Daoy (cell line): ENCODE results near the gene SLC19A1. TPM values are rescaled to one million over a fixed set of nuclear protein-coding genes. Genes with fewer than 3 reads are reported as not detected.

Source experiments
- DNase-seq: peaks from one replicate; pipeline ENCODE4 v3.0.0-alpha.2; 2015; ENCODE audit warnings: low read depth
- total RNA-seq: library from RNA; depleted of rRNA; stranded (reverse); fragments of >200 nt; shearing (Covaris generic); gene quantifications from 2 replicates; pipeline ENCODE4 v1.2.3, GENCODE V29; 2014; rRNA removed

SLC19A1 gene
- 11.7 and 16.3 TPM in 2 replicates for total RNA-seq

GRCh38 chr21:45542242-45542666 is at the start of gene SLC19A1:
TSS of gene SLC19A1 (minus strand) at chr21:45542440. CDS start at chr21:45537959, 4,481 bp downstream.
- peak; percentile 80 for DNase-seq

- DNase-seq: no peak
Observed at GRCh38 chr21:45591619-45592207, 49.5 kb upstream of the SLC19A1 start.

DNA sequence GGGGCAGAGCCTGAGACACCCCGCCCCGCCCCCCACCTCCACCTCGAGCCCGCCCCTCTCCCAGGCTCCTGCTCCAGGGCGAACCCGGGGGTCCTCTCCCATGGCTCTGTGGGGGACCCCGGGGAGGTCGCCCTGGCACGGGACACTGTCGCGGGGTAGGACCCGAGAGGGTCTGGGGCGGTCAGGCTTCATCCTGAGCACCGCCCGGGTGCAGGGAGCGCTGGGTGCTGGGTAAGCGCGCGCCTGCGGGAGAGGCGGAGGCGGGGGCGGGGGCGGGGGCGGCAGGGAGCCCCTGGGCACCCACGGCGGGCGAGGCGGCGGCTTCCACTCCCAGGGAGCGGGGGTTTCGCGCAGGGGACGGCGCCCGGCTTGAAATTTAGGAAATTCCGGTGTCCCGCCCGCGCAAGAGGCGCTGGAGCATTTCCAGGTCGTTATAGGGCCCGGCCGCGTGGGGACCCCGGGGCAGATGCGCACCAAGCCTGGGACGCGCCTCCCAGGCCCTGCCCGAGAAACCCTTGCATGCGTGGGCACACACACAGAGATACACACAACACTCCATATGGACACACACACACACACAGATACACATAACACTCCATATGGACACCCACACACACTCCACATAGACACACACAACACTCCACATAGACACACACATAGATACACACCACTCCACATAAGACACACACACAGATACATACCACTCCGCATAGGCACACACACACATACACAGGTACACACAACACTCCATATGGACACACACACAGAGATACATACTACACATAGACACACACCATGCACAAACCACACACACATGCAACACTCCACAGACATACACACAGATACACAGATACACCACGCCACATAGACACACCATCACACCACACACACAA is 48.7 kb upstream of the SLC19A1 start:
- DNase-seq: no peak

DNA sequence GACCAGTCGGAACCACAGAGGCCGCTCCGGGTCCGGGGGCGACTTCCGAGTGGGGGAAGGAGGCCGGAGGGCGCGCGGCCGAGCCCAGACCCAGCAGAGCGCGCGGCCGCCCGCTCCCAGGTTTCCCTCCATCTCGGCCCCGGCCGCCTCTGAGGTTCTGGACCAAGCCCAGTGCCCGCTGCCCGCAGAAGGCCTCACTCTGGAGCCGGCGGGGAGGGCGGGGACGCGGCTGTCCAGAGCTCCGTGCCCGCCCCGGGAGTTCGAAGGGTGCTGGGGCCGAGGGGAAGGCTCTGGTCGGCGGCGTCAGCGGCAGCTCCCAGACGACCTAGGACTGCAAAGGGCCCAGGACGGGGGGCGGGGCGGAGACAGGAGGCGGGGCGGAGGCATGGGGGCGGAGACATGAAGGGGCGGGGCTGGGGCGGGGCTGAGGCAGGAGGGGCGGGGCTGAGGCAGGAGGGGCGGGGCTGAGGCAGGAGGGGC is 48.0 kb upstream of the SLC19A1 start:
- peak; percentile 35 for DNase-seq

- DNase-seq: no peak
Observed at GRCh38 chr21:45589686-45590245, 47.5 kb upstream of the SLC19A1 start.

DNA sequence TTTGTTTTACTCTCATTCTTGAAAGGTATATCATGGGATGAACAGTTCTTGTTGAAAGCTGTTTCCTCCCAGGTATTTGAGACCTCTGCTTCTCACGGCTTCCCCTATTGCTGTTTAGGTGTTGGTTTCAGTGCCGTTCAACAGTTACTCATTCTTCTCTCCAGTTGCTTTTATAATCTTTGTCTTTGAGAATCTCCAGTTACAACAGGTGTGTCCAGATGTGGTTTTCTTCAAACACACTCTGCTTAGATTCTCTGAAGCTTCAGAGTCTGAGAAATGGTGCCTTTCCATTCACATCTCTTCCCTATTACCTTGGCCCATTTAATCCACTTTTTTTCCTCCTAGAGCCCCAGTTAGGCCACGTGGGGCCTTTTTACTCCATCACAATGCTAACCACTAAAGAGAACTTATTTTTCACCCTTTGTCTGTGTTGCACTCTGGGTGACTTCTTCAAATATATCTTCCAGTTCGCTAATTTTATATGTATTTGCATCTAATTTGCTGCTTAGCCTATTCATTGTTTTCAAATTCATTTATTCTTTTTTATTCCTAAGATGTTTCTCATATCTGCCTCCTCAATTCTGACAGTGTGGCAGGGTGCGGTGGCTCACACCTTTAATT is 46.7 kb upstream of the SLC19A1 start:
- DNase-seq: no peak

DNA sequence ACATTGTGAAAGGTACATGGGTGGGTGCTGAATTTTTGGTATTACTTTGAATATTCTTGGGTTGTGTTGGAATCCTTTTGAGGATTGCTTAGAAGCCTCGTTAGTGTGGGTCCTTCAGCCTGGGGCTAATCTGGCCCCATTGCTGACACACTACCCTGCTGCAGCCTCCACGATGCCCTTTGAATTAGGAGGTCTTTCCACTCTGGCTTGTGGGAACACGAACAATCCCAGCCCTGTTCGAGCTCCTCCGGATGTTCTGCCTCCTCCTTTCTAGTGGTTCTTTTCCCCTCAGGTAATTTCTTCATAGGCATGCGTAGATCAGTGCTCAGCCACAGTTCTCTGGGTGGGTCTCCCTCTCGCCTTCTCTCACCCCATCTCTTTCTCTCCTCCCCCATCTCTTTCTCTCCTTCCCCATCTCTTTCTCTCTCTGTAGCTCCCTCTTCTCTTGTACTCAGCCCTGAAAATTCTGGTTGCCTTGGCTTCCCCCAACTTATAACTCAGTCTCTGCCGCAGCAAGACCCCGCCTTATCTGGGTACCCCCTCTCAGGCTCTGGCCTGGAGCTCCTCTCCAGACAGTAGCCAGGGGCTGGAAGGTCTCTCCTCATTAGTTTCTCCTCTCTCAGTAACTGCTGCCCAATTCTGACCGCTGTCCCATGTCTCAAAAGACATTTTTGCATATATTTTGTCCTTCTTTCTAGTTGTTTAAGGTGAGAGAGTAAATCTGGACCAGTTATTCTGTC is 46.0 kb upstream of the SLC19A1 start:
- no peak for DNase-seq

GRCh38 chr21:45586289-45586858 is 44.1 kb upstream of the SLC19A1 start:
- DNase-seq: no peak

DNA sequence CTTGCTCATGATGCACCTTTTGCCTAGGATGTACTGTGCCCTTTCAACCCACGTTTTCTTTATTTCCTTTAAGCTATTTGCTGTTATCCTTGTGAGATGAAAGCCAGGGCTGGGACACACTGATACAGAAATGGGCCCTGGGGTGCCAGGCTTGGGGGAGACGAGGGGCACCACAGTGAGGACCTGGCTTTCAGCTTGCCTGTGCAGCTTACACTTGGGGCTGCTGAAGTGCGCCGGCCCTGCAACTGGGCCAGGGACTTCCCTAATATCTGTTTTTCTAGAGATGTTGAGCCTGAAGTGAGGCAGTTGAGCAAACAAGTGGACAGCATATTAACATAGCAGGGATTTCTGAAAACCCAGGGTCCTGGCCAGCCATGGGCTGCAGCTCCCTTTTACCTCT is 42.5 kb upstream of the SLC19A1 start:
- DNase-seq: no peak

GRCh38 chr21:45583831-45584509 is 41.7 kb upstream of the SLC19A1 start:
- DNase-seq: no peak

- DNase-seq: no peak
Observed at GRCh38 chr21:45582128-45582527, 39.9 kb upstream of the SLC19A1 start.

GRCh38 chr21:45581322-45581712 is 39.1 kb upstream of the SLC19A1 start:
- no peak for DNase-seq

DNA sequence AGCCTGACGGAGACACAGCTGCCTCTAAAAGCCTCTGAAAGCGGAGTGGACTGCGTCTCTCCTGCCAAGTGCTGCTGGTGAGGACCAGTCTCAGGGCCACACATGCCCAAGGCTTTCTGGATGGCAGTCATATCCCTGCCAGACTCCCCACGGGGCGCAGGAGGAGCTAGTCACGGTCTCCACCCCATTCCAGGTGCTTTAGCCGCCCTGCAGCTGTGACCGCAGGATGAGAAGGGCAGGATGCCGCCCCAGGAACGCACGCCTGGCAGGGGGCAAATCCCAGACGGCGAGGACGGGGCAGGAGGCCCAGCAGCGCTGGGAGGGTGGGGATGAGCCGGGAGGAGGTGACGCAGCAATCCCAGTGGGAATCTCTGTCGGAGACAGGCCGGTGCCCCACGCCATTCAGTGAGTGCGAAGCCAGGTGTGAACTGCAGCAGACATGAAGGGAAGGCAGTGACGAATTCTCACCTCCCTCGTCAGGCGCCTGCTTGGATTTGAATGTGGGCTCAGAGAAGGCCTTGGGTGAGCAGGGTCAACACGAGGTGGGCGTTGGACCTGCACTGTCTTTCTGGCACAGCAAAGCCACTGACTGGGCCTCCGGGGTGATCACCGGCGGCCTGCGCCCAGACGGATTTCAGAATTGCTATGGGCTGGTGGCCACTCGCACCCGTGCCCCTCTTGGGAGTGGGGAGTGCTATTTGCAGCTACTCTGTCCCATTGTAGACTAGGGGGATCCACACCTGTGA is 38.5 kb upstream of the SLC19A1 start:
- DNase-seq: peak; percentile 63

- no peak for DNase-seq
Observed at GRCh38 chr21:45580181-45580575, 37.9 kb upstream of the SLC19A1 start.

DNA sequence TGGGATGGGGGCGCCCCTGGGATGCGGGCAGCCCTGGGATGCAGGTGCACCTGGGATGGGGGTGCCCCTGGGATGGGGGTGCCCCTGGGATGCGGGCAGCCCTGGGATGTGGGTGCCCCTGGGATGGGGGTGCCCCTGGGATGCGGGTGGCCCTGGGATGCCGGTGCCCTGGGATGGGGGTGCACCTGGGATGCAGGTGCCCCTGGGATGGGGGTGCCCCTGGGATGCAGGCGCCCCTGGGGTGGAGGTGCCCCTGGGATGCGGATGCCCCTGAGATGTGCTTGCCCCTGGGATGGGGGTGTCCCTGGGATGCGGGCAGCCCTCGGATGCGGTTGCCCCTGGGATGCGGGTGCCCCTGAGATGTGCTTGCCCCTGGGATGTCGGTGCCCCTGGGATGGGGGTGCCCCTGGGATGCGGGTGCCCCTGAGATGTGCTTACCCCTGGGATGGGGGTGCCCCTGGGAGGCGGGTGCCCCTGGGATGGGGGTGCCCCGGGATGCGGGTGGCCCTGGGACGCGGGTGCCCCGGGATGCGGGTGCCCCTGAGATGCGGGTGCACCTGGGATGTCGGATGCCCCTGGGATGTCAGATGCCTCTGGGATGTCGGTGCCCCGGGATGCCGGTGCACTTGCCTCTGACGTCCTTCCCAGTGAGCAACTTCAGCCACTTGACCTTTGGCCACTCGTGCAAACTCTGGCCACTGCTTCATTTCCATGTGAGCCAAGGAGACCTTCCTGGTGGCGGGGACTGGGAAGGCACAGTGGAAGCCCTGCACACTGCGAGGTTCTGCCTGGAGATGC is 37.3 kb upstream of the SLC19A1 start:
- DNase-seq: no peak

- no peak for DNase-seq
Observed at GRCh38 chr21:45578811-45579381, 36.7 kb upstream of the SLC19A1 start.

GRCh38 chr21:45578176-45578801 is 36.0 kb upstream of the SLC19A1 start:
- DNase-seq: no peak

DNA sequence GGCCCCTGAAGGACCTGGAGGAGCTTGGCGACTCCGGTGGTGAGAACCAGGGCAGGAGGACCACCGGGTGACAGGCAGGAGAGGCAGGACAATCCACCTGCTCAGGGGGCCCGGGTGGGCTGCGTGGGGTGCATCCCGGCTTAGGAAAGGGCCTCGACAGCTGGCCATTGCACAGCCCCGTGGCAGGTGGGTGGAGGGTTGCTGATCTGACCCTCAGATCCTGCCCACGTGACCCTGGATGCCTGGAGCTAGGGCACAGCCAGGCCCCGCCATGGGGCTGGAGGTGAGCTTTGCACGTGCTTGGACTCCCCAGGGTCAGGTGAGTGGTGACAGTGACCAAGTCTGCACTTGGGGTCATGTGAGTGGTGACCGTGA is 35.5 kb upstream of the SLC19A1 start:
- DNase-seq: no peak
